Mucosa of descending colon (tissue), 3 donors: ENCODE data around the gene THAP5. TPM values are rescaled to one million over a fixed set of nuclear protein-coding genes. Genes with fewer than 3 reads are reported as not detected.

ENCODE experiments used
- ATAC-seq: fragments of 200-7000 bp; cut with Tn5 transposase; one replicate; pipeline ENCODE4 v1.9.1; 2020; ENCODE audit warnings: mild to moderate bottlenecking, moderate library complexity
- DNase-seq, 3 donors: peaks; one replicate each; pipeline ENCODE4 v3.0.0-alpha.2; 2020
- H3K36me3 ChIP-seq: fragments of 200-600 bp; one replicate; pipeline ENCODE4 v1.8.0; 2021; ENCODE audit warnings: low read depth, mild to moderate bottlenecking
- H3K4me1 ChIP-seq: fragments of 200-600 bp; one replicate; pipeline ENCODE4 v1.8.0; 2021; ENCODE audit warnings: low read depth, mild to moderate bottlenecking
- H3K4me3 ChIP-seq: fragments of 200-600 bp; one replicate; pipeline ENCODE4 v1.8.0; 2021; ENCODE audit warnings: mild to moderate bottlenecking
- H3K9me3 ChIP-seq: fragments of 200-600 bp; one replicate; pipeline ENCODE4 v1.8.0; 2021; ENCODE audit warnings: mild to moderate bottlenecking
- intact Hi-C, 2 donors: fragments of 100-400 bp; cut with DNase I in 1 of 2; cut with micrococcal nuclease in 1 of 2; formaldehyde crosslinking; loops; one replicate each; pipeline versions ENCODE4 v1.11.0 to v1.11.1; 2022; cut with DNase I, micrococcal nuclease
- total RNA-seq, 3 donors: library from RNA; stranded (reverse); fragmentation: NEBNext Ultra II Directional in 2 of 3; extraction: Animal tissue kit (Norgen Biotek cat#: 25700) in 2 of 3; gene quantifications; one replicate each; pipeline versions ENCODE4 v1.2.1 to v1.2.4, GENCODE V29; 2021 to 2023
- TF ChIP-seq, protein P1 (sequence below): fragments of 200-600 bp; IDR thresholded peaks from one replicate; pipeline ENCODE4 v1.8.0; 2022; ENCODE audit warnings: antibody characterized with exemption, mild to moderate bottlenecking
- donor health status: DM: no; HTN: no; CAD: no; lungs with moderate emphysema.
- donor health status: DM: no; HTN: no; CAD: no.
- donor health status: DM: no; HTN: yes; CAD: no.

THAP5 gene
- total RNA-seq, 3 donors from 2014 or later = 19.6 to 26.2 (median 20.2) TPM

DNA sequence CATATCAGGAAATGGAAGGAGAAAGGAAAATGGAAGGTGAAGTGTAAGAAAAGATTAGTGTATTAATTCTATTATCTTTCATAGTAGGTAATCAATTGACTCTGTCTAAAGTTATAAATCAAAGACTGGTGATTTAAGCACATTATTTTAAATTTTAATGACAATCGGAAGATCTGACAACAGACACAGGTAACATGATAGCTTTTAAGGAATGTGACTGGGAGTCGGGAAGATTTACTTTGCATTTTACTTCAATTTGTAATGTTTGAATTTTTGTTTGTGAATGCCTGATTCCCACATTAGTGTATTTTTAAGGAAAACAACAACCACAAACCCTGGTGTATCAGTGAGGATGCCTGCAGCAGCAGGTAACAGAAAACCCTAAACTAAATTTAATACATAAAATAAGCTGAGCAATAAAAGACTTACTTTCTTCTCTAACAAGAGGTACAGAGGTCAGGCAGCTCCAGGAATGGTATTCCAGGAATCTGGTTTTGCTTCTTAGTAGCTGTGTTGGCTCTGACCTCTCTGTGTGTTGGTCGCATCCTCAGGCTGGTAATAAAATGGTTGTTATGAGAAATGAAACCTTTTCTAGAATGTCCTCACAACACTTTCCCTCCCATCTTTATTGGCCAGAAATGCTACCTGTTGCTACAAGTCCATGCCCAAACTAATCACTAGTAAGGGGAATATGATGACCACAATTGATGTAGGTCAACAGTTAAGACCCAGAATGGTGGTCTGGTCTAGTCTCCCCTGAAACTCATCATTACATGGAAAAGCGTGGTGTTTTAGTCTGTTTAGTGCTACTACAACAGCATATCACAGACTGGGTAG, 12.4 kb upstream of the THAP5 start:
- TF ChIP-seq, protein P1, sequence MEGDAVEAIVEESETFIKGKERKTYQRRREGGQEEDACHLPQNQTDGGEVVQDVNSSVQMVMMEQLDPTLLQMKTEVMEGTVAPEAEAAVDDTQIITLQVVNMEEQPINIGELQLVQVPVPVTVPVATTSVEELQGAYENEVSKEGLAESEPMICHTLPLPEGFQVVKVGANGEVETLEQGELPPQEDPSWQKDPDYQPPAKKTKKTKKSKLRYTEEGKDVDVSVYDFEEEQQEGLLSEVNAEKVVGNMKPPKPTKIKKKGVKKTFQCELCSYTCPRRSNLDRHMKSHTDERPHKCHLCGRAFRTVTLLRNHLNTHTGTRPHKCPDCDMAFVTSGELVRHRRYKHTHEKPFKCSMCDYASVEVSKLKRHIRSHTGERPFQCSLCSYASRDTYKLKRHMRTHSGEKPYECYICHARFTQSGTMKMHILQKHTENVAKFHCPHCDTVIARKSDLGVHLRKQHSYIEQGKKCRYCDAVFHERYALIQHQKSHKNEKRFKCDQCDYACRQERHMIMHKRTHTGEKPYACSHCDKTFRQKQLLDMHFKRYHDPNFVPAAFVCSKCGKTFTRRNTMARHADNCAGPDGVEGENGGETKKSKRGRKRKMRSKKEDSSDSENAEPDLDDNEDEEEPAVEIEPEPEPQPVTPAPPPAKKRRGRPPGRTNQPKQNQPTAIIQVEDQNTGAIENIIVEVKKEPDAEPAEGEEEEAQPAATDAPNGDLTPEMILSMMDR = no peak
- Histone ChIP-seq H3K36me3 (no peaks in the 10 kb centered on the region), H3K9me3 (peaks cover 6% of the 10 kb centered on the region), H3K4me3 (no peak overlapping the region), H3K4me1 (no peaks in the 10 kb centered on the region)
- DNase-seq (no peak), ATAC-seq (no peak)
- intact Hi-C loops = no loop called here

- no peaks in the 10 kb centered on the region for H3K4me1 ChIP-seq
- ATAC-seq = no peak
- no peak for DNase-seq
- H3K36me3 ChIP-seq = no peaks in the 10 kb centered on the region
- intact Hi-C loops = no loop called here
- H3K4me3 ChIP-seq = no peak overlapping the region
- TF ChIP-seq, protein P1 = no peak
- peaks cover 6% of the 10 kb centered on the region for H3K9me3 ChIP-seq
These were observed 10.8 kb upstream of the THAP5 start for GRCh38 chr7:108580298-108580697.

- no peak for ATAC-seq
- intact Hi-C loops = no loop called here
- TF ChIP-seq, protein P1 = no peak
These were observed 9.4 kb upstream of the THAP5 start for GRCh38 chr7:108578937-108579336.

GRCh38 chr7:108576116-108576515, 6.6 kb upstream of the THAP5 start:
- intact Hi-C loops = no loop called here
- no peak for ATAC-seq
- TF ChIP-seq, protein P1 = no peak
- Histone ChIP-seq H3K9me3 (peaks cover 6% of the 10 kb centered on the region), H3K4me1 (peaks cover 4% of the 10 kb centered on the region), H3K4me3 (no peak overlapping the region), H3K36me3 (no peaks in the 10 kb centered on the region)
- DNase-seq = no peak

More at GRCh38 chr7:108578937-108579336, 9.4 kb upstream of the THAP5 start:
- H3K9me3 ChIP-seq = peaks cover 6% of the 10 kb centered on the region
- DNase-seq = no peak
- H3K4me3 ChIP-seq = no peak overlapping the region
- H3K36me3 ChIP-seq = no peaks in the 10 kb centered on the region
- no peaks in the 10 kb centered on the region for H3K4me1 ChIP-seq

- ATAC-seq = no peak
- intact Hi-C loops = no loop called here
These were observed 5.7 kb upstream of the THAP5 start for GRCh38 chr7:108575156-108575555.

More at GRCh38 chr7:108575156-108575555, 5.7 kb upstream of the THAP5 start:
- Histone ChIP-seq H3K4me3 (no peak overlapping the region), H3K36me3 (no peaks in the 10 kb centered on the region), H3K4me1 (peaks cover 6% of the 10 kb centered on the region), H3K9me3 (peaks cover 6% of the 10 kb centered on the region)
- TF ChIP-seq, protein P1 = no peak
- no peak for DNase-seq
